ENCODE data around the gene RAMP2. TPM values are rescaled to one million over a fixed set of nuclear protein-coding genes. Genes with fewer than 3 reads are reported as not detected.

Gene RAMP2
- polyA plus RNA-seq, 2 of the 4 experiments (the other 2 are of a cell fraction) = 0.49 to 0.87 TPM

DNA sequence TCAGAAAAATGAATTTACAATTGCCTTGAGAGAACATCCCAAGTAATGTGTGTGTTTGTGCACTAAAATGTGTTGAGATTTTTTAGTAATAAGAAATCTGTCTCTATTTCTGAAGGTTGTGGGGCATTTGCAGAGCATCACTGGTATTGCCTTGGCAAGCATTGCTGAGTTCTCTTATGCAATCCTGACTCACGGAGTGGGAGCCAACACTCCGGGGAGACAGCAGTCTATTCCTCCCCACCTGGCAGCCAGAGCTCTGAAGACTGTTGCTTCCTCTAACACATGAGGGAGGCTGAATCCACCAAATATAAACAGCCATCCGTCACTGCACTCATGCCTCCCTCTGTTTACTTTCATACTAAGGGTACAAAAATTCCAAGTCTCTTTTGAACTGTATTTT, 48.2 kb downstream of the RAMP2 start (continued):
- TF ChIP-seq HMGXB4 (CRISPR knock-in tag; IDR thresholded peaks at IDR 0.05; ENCODE audit: borderline replicate concordance) = no peak

Small RNAs within 50 kb of the gene (small RNA-seq; reads per million reads assigned to genes)
- 0 reads per million in 6 experiments for gene HMGN2P15

Other genes with a start within 250 kb of the RAMP2 start
- 17.8 and 18.0 TPM in 2 replicates for gene NAGLU, start 225.0 kb upstream of the RAMP2 start, polyA plus RNA-seq (2011; rRNA removed)
- 28.2 to 34.5 TPM (median 34.0 TPM) in 3 replicates for gene NAGLU, start 225.0 kb upstream of the RAMP2 start, polyA plus RNA-seq (2017; fragmentation: RNase III; extraction: RNeasy Plus Mini Kit Qiagen cat#74134 plus additional on column Dnase treatment)
- gene HSD17B1, start 208.3 kb upstream of the RAMP2 start, polyA plus RNA-seq (2011; rRNA removed) = 0.40 and 0.49 TPM in 2 replicates
- 1.2 to 1.9 TPM (median 1.5 TPM) in 3 replicates for gene HSD17B1, start 208.3 kb upstream of the RAMP2 start, polyA plus RNA-seq (2017; fragmentation: RNase III; extraction: RNeasy Plus Mini Kit Qiagen cat#74134 plus additional on column Dnase treatment)
- 65.4 and 77.5 TPM in 2 replicates for gene COASY, start 199.1 kb upstream of the RAMP2 start, polyA plus RNA-seq (2011; rRNA removed)
- 103 to 113 TPM (median 112 TPM) in 3 replicates for gene COASY, start 199.1 kb upstream of the RAMP2 start, polyA plus RNA-seq (2017; fragmentation: RNase III; extraction: RNeasy Plus Mini Kit Qiagen cat#74134 plus additional on column Dnase treatment)
- gene MLX, start 194.1 kb upstream of the RAMP2 start, polyA plus RNA-seq (2011; rRNA removed) = 48.0 and 48.6 TPM in 2 replicates
- 46.3 to 48.1 TPM (median 47.0 TPM) in 3 replicates for gene MLX, start 194.1 kb upstream of the RAMP2 start, polyA plus RNA-seq (2017; fragmentation: RNase III; extraction: RNeasy Plus Mini Kit Qiagen cat#74134 plus additional on column Dnase treatment)
- 17.8 and 26.1 TPM in 2 replicates for gene PSMC3IP, start 183.5 kb upstream of the RAMP2 start, polyA plus RNA-seq (2011; rRNA removed)
- 37.3 to 40.7 TPM (median 37.9 TPM) in 3 replicates for gene PSMC3IP, start 183.5 kb upstream of the RAMP2 start, polyA plus RNA-seq (2017; fragmentation: RNase III; extraction: RNeasy Plus Mini Kit Qiagen cat#74134 plus additional on column Dnase treatment)
- gene RETREG3, start 151.9 kb upstream of the RAMP2 start, polyA plus RNA-seq (2011; rRNA removed) = 28.3 and 45.9 TPM in 2 replicates
- 19.4 to 24.2 TPM (median 22.6 TPM) in 3 replicates for gene RETREG3, start 151.9 kb upstream of the RAMP2 start, polyA plus RNA-seq (2017; fragmentation: RNase III; extraction: RNeasy Plus Mini Kit Qiagen cat#74134 plus additional on column Dnase treatment)
- gene TUBG1, start 151.5 kb upstream of the RAMP2 start, polyA plus RNA-seq (2011; rRNA removed) = 73.3 and 79.3 TPM in 2 replicates
- gene TUBG1, start 151.5 kb upstream of the RAMP2 start, polyA plus RNA-seq (2017; fragmentation: RNase III; extraction: RNeasy Plus Mini Kit Qiagen cat#74134 plus additional on column Dnase treatment) = 151 to 161 TPM (median 156 TPM) in 3 replicates
- 14.9 and 18.6 TPM in 2 replicates for gene TUBG2, start 101.9 kb upstream of the RAMP2 start, polyA plus RNA-seq (2011; rRNA removed)
- gene TUBG2, start 101.9 kb upstream of the RAMP2 start, polyA plus RNA-seq (2017; fragmentation: RNase III; extraction: RNeasy Plus Mini Kit Qiagen cat#74134 plus additional on column Dnase treatment) = 27.1 to 36.1 TPM (median 30.6 TPM) in 3 replicates
- 5.3 and 5.5 TPM in 2 replicates for gene PLEKHH3, start 84.2 kb upstream of the RAMP2 start, polyA plus RNA-seq (2011; rRNA removed)
- 12.3 to 15.5 TPM (median 14.0 TPM) in 3 replicates for gene PLEKHH3, start 84.2 kb upstream of the RAMP2 start, polyA plus RNA-seq (2017; fragmentation: RNase III; extraction: RNeasy Plus Mini Kit Qiagen cat#74134 plus additional on column Dnase treatment)
- gene CCR10, start 79.4 kb upstream of the RAMP2 start, polyA plus RNA-seq (2011; rRNA removed) = 0.19 and 0.23 TPM in 2 replicates
- 0.59 to 0.73 TPM (median 0.66 TPM) in 3 replicates for gene CCR10, start 79.4 kb upstream of the RAMP2 start, polyA plus RNA-seq (2017; fragmentation: RNase III; extraction: RNeasy Plus Mini Kit Qiagen cat#74134 plus additional on column Dnase treatment)
- gene CNTNAP1, start 78.7 kb upstream of the RAMP2 start, polyA plus RNA-seq (2011; rRNA removed) = 8.2 and 8.8 TPM in 2 replicates
- 6.3 to 7.1 TPM (median 7.1 TPM) in 3 replicates for gene CNTNAP1, start 78.7 kb upstream of the RAMP2 start, polyA plus RNA-seq (2017; fragmentation: RNase III; extraction: RNeasy Plus Mini Kit Qiagen cat#74134 plus additional on column Dnase treatment)
- 35.4 and 41.1 TPM in 2 replicates for gene EZH1, start 16.2 kb upstream of the RAMP2 start, polyA plus RNA-seq (2011; rRNA removed)
- 20.1 to 21.7 TPM (median 21.5 TPM) in 3 replicates for gene EZH1, start 16.2 kb upstream of the RAMP2 start, polyA plus RNA-seq (2017; fragmentation: RNase III; extraction: RNeasy Plus Mini Kit Qiagen cat#74134 plus additional on column Dnase treatment)
- gene VPS25, start 12.2 kb downstream of the RAMP2 start, polyA plus RNA-seq (2011; rRNA removed) = 143 and 173 TPM in 2 replicates
- 118 to 132 TPM (median 119 TPM) in 3 replicates for gene VPS25, start 12.2 kb downstream of the RAMP2 start, polyA plus RNA-seq (2017; fragmentation: RNase III; extraction: RNeasy Plus Mini Kit Qiagen cat#74134 plus additional on column Dnase treatment)
- 1.1 and 1.6 TPM in 2 replicates for gene WNK4, start 19.4 kb downstream of the RAMP2 start, polyA plus RNA-seq (2011; rRNA removed)
- gene WNK4, start 19.4 kb downstream of the RAMP2 start, polyA plus RNA-seq (2017; fragmentation: RNase III; extraction: RNeasy Plus Mini Kit Qiagen cat#74134 plus additional on column Dnase treatment) = 1.3 to 1.5 TPM (median 1.5 TPM) in 3 replicates
- gene COA3, start 37.5 kb downstream of the RAMP2 start, polyA plus RNA-seq (2011; rRNA removed) = 126 and 170 TPM in 2 replicates
- 127 to 131 TPM (median 130 TPM) in 3 replicates for gene COA3, start 37.5 kb downstream of the RAMP2 start, polyA plus RNA-seq (2017; fragmentation: RNase III; extraction: RNeasy Plus Mini Kit Qiagen cat#74134 plus additional on column Dnase treatment)
- gene CNTD1, start 37.6 kb downstream of the RAMP2 start, polyA plus RNA-seq (2011; rRNA removed) = 0.06 and 0.07 TPM in 2 replicates
- 0.10 to 0.47 TPM (median 0.17 TPM) in 3 replicates for gene CNTD1, start 37.6 kb downstream of the RAMP2 start, polyA plus RNA-seq (2017; fragmentation: RNase III; extraction: RNeasy Plus Mini Kit Qiagen cat#74134 plus additional on column Dnase treatment)
- gene BECN1, start 63.1 kb downstream of the RAMP2 start, polyA plus RNA-seq (2011; rRNA removed) = 125 and 138 TPM in 2 replicates
- 98.9 to 103 TPM (median 99.8 TPM) in 3 replicates for gene BECN1, start 63.1 kb downstream of the RAMP2 start, polyA plus RNA-seq (2017; fragmentation: RNase III; extraction: RNeasy Plus Mini Kit Qiagen cat#74134 plus additional on column Dnase treatment)
- gene PSME3, start 72.2 kb downstream of the RAMP2 start, polyA plus RNA-seq (2011; rRNA removed) = 220 and 257 TPM in 2 replicates
- 214 to 241 TPM (median 223 TPM) in 3 replicates for gene PSME3, start 72.2 kb downstream of the RAMP2 start, polyA plus RNA-seq (2017; fragmentation: RNase III; extraction: RNeasy Plus Mini Kit Qiagen cat#74134 plus additional on column Dnase treatment)
- 2.7 and 3.0 TPM in 2 replicates for gene AOC2, start 83.4 kb downstream of the RAMP2 start, polyA plus RNA-seq (2011; rRNA removed)
- 1.7 to 1.9 TPM (median 1.8 TPM) in 3 replicates for gene AOC2, start 83.4 kb downstream of the RAMP2 start, polyA plus RNA-seq (2017; fragmentation: RNase III; extraction: RNeasy Plus Mini Kit Qiagen cat#74134 plus additional on column Dnase treatment)
- gene AOC3, start 90.0 kb downstream of the RAMP2 start, polyA plus RNA-seq (2011; rRNA removed) = 1.4 and 1.6 TPM in 2 replicates
- 0.79 to 1.1 TPM (median 0.97 TPM) in 3 replicates for gene AOC3, start 90.0 kb downstream of the RAMP2 start, polyA plus RNA-seq (2017; fragmentation: RNase III; extraction: RNeasy Plus Mini Kit Qiagen cat#74134 plus additional on column Dnase treatment)
- gene G6PC1, start 139.6 kb downstream of the RAMP2 start, polyA plus RNA-seq (2011; rRNA removed) = not detected in 2 replicates
- gene G6PC1, start 139.6 kb downstream of the RAMP2 start, polyA plus RNA-seq (2017; fragmentation: RNase III; extraction: RNeasy Plus Mini Kit Qiagen cat#74134 plus additional on column Dnase treatment) = not detected in 3 replicates
- 56.9 and 66.6 TPM in 2 replicates for gene AARSD1, start 203.2 kb downstream of the RAMP2 start, polyA plus RNA-seq (2011; rRNA removed)
- gene AARSD1, start 203.2 kb downstream of the RAMP2 start, polyA plus RNA-seq (2017; fragmentation: RNase III; extraction: RNeasy Plus Mini Kit Qiagen cat#74134 plus additional on column Dnase treatment) = 70.7 to 82.0 TPM (median 73.0 TPM) in 3 replicates
- gene PTGES3L, start 218.9 kb downstream of the RAMP2 start, polyA plus RNA-seq (2011; rRNA removed) = 1.0 and 1.8 TPM in 2 replicates
- 2.7 to 3.5 TPM (median 3.2 TPM) in 3 replicates for gene PTGES3L, start 218.9 kb downstream of the RAMP2 start, polyA plus RNA-seq (2017; fragmentation: RNase III; extraction: RNeasy Plus Mini Kit Qiagen cat#74134 plus additional on column Dnase treatment)
- 19.1 and 21.4 TPM in 2 replicates for gene RUNDC1, start 219.3 kb downstream of the RAMP2 start, polyA plus RNA-seq (2011; rRNA removed)
- 18.7 to 19.7 TPM (median 19.5 TPM) in 3 replicates for gene RUNDC1, start 219.3 kb downstream of the RAMP2 start, polyA plus RNA-seq (2017; fragmentation: RNase III; extraction: RNeasy Plus Mini Kit Qiagen cat#74134 plus additional on column Dnase treatment)
- gene RPL27, start 237.2 kb downstream of the RAMP2 start, polyA plus RNA-seq (2011; rRNA removed) = 5,588 and 5,746 TPM in 2 replicates
- gene RPL27, start 237.2 kb downstream of the RAMP2 start, polyA plus RNA-seq (2017; fragmentation: RNase III; extraction: RNeasy Plus Mini Kit Qiagen cat#74134 plus additional on column Dnase treatment) = 2,894 to 2,977 TPM (median 2,925 TPM) in 3 replicates
- gene IFI35, start 245.6 kb downstream of the RAMP2 start, polyA plus RNA-seq (2011; rRNA removed) = 20.2 and 21.3 TPM in 2 replicates
- gene IFI35, start 245.6 kb downstream of the RAMP2 start, polyA plus RNA-seq (2017; fragmentation: RNase III; extraction: RNeasy Plus Mini Kit Qiagen cat#74134 plus additional on column Dnase treatment) = 10.6 to 12.9 TPM (median 10.8 TPM) in 3 replicates

Data from A549 (cell line).